HG02571 (cell line): ENCODE measurements around the gene SCGB2A2.

Source experiments
- ATAC-seq: cut with Tn5 transposase; IDR thresholded peaks from one replicate; pipeline ENCODE4 v1.9.1; 2021; ENCODE audit warnings: mild to moderate bottlenecking, moderate library complexity; ENCODE audit not compliant: unreplicated experiment

The SCGB2A2 gene

GRCh38 chr11:62298975-62299374 is 29.0 kb downstream of the SCGB2A2 start, which contains the start of gene SCGB1D4:
Gene SCGB1D4, minus strand, starts transcription at chr11:62299075. Its CDS starts 65 bp downstream, at chr11:62299010.
- ATAC-seq, result no peak

DNA sequence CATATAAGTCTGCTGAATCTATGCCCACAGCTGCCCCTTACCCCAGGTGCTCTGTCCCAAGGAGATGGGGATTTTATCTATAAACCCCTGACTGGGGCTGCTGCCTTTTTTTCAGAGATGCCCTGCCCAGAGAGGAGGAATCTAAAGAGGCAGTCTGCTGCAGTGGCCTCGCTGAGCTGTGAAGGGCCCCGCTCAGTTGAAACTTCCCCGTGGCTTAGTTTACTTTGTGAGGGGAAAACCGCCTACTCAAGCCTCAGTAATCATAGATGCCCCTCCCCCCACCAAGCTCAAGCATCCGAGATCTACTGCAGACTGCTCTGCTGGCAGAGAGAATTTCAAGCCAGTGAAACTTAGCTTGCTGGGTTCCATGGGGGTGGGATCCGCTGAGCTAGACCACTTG is 36.3 kb downstream of the SCGB2A2 start:
- ATAC-seq, result no peak

DNA sequence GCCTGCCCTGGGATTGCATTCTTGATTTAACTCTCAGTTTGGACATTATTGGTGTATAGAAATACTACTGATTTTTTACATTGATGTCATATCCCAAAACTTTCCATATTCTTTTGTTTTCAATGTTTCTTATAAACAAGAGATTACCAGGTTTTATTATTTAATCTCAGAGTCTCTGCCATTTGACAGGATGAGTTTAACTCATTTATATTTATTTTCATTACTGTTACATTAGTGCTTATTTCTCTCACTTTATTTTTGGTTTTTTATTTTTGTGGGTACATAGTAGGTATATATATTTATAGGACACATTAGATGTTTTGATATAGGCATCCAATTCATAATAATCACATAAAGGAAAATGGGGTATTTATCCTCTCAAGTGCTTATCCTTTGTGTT is 38.0 kb downstream of the SCGB2A2 start:
- ATAC-seq, result no peak

- ATAC-seq, result no peak
Observed at GRCh38 chr11:62309991-62310390, 40.0 kb downstream of the SCGB2A2 start.

- ATAC-seq, result no peak
Observed at GRCh38 chr11:62315431-62315830, 45.5 kb downstream of the SCGB2A2 start.

GRCh38 chr11:62322524-62322923 is 52.6 kb downstream of the SCGB2A2 start:
- ATAC-seq, result no peak
